D341Med (cell line): Measurements from ENCODE around the gene MOB3B.
"Not testable (repeated sequence)": the region's sequence is repeated elsewhere in the genome, so short reads cannot be mapped to it uniquely, and the experiment has no call there.

Experiments
- DNase-seq: peaks from one replicate; pipeline ENCODE4 v3.0.0; 2012; ENCODE audit warnings: low spot score

MOB3B gene

GRCh38 chr9:27518006-27518405 lies 11.6 kb downstream of the MOB3B start:
- no peak for DNase-seq

- no peak for DNase-seq
Observed at GRCh38 chr9:27514551-27514950, 15.1 kb downstream of the MOB3B start.

GRCh38 chr9:27511771-27512170 lies 17.8 kb downstream of the MOB3B start:
- no peak for DNase-seq

- no peak for DNase-seq
Observed at GRCh38 chr9:27510780-27511179, 18.8 kb downstream of the MOB3B start.

GRCh38 chr9:27506981-27507380 lies 22.6 kb downstream of the MOB3B start:
- no peak for DNase-seq

GRCh38 chr9:27505744-27506161 lies 23.9 kb downstream of the MOB3B start:
- DNase-seq = no peak

- no peak for DNase-seq
Observed at GRCh38 chr9:27504259-27504658, 25.4 kb downstream of the MOB3B start.

- DNase-seq = no peak
Observed at GRCh38 chr9:27503623-27504022, 26.0 kb downstream of the MOB3B start.

GRCh38 chr9:27500902-27501301 lies 28.7 kb downstream of the MOB3B start:
- DNase-seq = not testable (repeated sequence)

- no peak for DNase-seq
Observed at GRCh38 chr9:27499451-27499850, 30.2 kb downstream of the MOB3B start.

GRCh38 chr9:27497883-27498417 lies 31.7 kb downstream of the MOB3B start:
- no peak for DNase-seq

- no peak for DNase-seq
Observed at GRCh38 chr9:27496135-27496504, 33.5 kb downstream of the MOB3B start.

GRCh38 chr9:27495480-27496134 lies 34.0 kb downstream of the MOB3B start:
- no peak for DNase-seq

GRCh38 chr9:27491154-27491553 lies 38.5 kb downstream of the MOB3B start:
- no peak for DNase-seq

- DNase-seq = no peak
Observed at GRCh38 chr9:27489087-27489876, 40.3 kb downstream of the MOB3B start.

GRCh38 chr9:27487927-27488326 lies 41.7 kb downstream of the MOB3B start:
- no peak for DNase-seq

GRCh38 chr9:27487128-27487640 lies 42.4 kb downstream of the MOB3B start:
- DNase-seq = no peak

GRCh38 chr9:27485158-27485557 lies 44.5 kb downstream of the MOB3B start:
- DNase-seq = no peak

- DNase-seq = no peak
Observed at GRCh38 chr9:27483576-27483975, 46.0 kb downstream of the MOB3B start.

GRCh38 chr9:27482709-27483108 lies 46.9 kb downstream of the MOB3B start:
- DNase-seq = no peak

GRCh38 chr9:27478322-27478721 lies 51.3 kb downstream of the MOB3B start:
- DNase-seq = no peak

- no peak for DNase-seq
Observed at GRCh38 chr9:27476870-27477515, 52.6 kb downstream of the MOB3B start.
